Stimulated activated CD8-positive, alpha-beta memory T cell treated with anti-CD3 and anti-CD28 coated beads, Interleukin-15, amount 100 ng/mL, for 4 hours (primary cell): ENCODE data around the gene APOL4.
"Not testable (repeated sequence)": the region's sequence is repeated elsewhere in the genome, so short reads cannot be mapped to it uniquely, and the experiment has no call there.

Experiments
- DNase-seq, 2 donors: peaks; one replicate each; pipeline ENCODE4 v3.0.0-alpha.2; 2020; ENCODE audit warnings: low read depth in 2 of 2

Gene APOL4, protein sequence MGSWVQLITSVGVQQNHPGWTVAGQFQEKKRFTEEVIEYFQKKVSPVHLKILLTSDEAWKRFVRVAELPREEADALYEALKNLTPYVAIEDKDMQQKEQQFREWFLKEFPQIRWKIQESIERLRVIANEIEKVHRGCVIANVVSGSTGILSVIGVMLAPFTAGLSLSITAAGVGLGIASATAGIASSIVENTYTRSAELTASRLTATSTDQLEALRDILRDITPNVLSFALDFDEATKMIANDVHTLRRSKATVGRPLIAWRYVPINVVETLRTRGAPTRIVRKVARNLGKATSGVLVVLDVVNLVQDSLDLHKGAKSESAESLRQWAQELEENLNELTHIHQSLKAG

GRCh38 chr22:36201630-36202319, at the start of gene APOL4:
Gene APOL4 (minus strand): TSS chr22:36201809. CDS start chr22:36201734, 75 bp downstream.
- no peak for DNase-seq

GRCh38 chr22:36250292-36250960, 48.8 kb upstream of the APOL4 start:
- DNase-seq = not testable (repeated sequence)

DNA sequence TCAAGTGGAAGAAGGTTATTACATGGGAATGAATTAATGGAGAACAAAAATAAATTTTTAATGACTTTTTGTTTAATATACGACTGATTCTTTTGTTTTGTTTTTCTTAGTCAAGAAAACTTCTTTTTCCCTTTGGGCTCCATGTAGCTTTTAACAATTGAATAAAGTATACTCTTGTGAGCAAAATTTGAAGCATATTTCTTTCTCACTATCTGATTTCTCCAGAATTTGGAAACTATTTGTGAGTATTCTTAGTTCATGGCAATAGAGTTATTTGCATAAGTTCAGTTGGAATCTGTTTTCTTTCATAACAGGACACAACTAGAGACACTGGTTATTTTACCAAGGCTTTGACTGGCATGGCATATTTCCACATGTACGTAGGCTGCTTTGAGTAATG, 47.6 kb upstream of the APOL4 start:
- no peak for DNase-seq

- no peak for DNase-seq
Observed at GRCh38 chr22:36247955-36248354, 46.3 kb upstream of the APOL4 start.

DNA sequence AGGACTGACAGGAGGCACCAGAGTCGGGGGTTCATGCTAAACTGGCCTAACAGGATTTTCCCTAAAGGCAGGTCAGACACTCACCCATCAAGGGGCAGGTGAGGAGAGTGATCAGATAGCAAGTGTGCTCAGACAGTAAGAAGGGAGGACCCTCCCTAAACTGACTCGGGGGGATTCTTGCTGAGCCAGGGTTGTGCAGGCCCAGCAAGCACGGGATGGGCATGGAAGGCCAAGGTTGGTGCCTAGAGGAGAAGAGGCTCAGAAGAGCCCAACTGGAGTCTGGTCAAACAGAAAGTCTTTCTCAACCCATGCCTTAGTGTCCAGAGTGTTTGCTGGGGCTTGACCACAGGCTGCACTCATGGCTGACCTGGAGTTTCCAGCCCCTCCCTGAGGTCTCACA, 45.1 kb upstream of the APOL4 start:
- DNase-seq = no peak

DNA sequence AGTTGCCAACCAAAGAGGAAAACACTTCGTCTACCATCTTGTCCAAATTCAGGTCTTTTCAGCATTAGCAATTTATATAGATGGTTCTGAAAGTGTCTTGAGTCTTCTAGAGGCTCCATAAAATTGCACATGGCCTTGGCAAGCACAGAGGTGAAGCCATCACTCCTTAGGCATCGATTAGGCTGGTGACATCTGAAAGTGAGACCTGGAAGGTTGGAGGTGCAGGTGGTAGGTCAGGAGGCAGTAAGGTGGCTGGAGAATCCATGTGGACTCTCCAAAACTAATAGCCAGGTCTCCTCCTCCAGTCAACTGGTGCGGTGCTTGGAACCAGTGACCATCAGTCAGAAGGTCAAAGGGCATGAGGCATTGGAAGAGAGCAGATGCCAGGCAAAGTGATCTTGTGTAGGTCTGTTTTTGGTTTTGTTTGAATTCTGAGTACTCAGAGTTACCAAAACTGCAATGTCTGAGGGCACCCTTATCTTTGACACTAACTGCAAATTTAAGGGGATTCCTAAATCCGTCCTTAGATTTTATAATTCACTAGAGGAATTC, 44.3 kb upstream of the APOL4 start:
- DNase-seq = no peak

DNA sequence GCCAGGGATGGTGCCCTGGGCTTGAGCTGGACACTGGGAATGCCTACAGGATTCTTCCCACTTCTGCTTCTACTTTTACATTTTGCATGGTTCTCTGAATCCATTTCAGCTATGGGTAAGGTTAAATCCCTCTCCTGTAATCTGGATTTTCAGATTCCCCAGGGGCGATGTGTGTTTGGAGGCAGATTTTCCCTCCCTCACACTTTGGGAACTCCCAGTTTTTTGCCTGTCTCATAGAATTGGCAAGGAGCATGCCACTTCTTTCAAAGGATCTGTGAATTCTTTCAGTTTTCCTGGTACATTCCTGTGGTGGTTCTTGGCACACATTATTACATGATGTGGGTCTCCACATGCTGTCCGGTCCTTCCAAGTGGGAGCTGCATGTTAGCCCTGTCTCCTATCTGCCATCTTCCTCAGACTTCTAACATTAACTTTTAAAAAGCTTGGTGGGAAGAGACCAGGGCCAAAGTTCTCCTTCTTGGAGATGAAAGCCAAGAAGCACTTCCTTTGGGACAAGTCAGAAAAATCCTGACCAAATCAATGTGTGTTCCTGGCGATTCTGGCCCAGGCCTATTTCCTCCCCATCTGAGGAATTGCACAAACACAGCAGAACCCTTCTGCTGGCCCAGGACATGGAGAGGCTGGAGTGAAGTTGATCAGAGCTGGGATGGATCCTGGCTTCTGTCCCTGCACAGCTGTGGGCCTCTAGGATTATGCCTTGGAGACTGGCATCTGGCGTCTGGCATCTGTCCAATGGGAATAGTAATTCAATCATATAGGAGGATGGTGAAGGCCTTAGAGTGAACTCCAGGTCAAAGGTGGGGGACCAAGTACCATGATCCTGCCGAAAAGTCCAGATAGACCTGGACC, 43.1 kb upstream of the APOL4 start:
- DNase-seq = no peak

DNA sequence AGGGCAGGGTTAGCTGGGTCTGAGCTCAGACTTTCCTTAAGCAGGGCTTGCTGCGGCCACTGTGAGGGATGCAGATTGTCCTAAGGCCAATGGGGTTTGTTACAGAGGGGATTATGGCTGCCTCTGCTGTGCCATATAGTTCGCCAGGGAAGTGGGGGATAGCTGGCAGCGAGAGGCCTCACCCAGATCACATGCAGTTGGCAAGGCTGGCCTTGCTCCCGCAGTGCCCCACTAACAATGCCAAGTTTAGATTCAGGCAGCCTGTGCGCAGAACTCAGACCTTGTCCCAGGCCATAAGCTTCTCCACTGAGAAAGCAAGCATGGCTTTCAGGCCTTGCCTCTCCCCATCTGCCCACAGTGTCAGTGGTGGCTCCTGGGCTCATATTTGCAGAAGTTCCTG, 42.4 kb upstream of the APOL4 start:
- no peak for DNase-seq

DNA sequence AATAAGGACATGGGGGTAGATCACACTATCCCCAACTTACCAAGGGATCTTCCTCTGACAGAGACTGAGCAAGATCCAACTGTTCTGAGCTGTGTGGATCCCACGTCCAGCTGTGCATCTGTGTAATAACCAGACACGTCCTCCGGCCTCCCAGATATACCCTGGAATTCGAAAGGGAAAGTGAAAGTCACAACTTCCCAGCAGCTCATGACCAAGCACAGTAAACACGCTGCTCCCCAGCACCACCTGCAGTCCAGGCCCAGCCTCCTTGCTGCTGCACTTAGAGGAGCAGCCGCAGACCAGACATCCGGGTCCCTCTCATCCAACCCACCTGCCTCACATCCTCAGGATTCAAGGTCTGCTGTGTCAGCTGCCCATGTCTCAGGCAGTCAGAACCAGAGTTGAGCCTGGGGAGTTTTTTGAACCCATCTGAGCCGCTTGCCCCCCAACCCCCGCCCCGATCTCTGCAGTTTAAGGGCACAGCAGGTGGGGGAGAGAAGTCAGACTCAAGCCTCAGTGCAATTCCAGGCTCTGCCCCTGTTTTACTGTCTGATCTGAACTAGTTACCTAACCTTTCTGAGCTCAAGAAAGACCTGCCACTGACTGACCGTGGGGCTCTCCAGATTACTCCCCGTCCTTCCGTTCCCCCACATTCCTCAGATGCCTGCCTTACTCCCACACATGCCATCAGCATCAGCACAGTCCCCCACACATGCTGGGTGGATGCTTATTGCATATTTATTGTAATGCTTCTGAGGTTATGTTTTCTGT, 38.0 kb upstream of the APOL4 start, which contains the start of gene APOL2:
TSS of gene APOL2 (minus strand) at position 127 of the 771 bp plus-strand sequence. CDS start 6,365 bp downstream, outside the sequence.
- peak; percentile 71 to 83 for DNase-seq

DNA sequence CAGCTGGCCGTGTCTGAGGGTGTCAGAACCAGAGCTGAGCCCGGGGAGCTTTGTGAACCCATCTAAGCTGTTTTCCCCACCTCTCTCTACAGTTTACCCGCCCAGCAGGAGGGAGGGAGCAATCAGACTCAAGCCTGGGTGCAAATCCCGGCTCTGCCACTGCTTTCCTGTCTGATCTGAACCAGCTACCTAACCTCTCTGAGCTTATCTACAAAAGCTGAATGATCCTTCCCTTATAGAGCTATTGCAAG, 37.5 kb upstream of the APOL4 start:
- DNase-seq = no peak

DNA sequence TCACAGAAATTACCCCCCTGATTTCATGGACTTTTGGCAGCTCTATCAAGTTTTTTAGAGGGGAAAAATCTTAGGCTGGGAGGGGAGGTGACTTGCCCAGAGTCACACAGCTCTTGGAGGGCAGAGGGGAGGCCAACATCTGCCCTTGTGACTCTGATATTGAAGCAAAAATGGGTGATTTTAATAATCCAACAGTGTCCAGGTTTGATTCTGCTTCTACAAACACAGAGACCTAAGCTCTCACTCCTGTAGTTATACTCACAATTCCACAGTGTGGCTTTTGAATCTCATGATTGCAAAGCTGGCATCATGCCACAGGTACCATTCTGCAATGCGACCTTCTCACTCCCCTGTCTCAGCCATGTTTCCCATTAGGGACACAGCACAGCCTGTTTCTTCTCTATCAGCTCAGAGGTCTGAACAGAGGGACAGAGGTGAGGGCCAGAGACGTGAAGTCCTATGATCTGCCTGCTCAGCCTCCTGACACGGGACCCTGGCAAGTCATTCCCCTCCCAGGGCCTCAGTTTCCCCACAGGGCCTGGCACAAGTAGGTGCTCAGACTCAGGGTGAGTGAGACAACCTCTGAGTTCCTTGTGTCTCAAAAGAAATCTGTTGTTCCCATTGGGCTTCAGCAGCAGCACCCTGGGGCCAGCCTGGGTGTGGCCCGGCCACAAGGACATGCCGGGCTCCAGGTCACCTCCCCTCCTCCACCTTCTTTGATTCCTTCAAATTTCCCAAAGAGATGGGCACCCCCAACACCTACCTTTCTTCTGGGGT, 37.0 kb upstream of the APOL4 start:
- no peak for DNase-seq

- no peak for DNase-seq
Observed at GRCh38 chr22:36237462-36238372, 36.1 kb upstream of the APOL4 start.

DNA sequence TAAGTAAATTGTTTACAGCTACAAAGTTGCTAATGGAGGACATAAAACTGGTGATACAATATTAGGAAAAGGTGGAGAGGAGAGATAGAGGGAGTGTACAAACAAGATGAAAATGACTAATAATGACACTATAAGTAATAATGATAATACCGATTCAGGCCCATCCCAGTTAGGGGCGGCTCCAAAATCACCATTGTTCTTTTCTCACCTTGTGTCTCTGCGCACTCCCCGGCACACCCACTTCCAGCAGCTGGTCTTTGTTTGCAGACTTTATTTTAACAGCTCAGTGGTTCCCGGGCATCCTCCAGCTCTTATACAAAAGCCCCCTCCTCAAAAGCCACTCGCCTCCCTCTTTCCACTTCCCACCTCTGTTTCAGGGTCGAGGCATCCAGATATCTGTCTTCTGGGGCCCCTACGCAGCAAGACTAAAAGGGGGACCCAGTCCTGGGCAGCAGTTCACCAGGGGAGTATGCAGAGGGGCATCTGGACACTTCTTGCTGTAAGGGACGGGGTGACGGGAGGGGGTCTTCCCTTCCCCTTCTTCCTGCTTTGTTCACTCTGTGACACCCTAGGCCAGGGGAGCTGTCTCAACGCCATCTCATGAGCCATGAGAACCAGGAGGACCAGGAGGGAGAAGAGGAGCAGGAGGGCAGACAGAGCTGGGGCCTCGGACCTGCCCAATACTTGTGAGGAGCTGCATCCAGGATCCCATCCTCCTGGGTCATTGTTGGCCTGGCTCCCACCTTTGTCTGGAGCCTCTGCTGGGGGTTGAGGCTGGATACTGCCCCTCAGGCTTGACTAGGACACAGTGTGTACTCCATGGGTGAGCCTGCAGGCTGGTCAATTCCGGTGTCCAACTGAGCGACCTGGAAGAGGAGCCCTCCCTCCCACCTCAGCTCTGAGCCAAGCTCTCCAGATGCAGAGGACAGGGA, 35.0 kb upstream of the APOL4 start:
- no peak for DNase-seq

- DNase-seq = no peak
Observed at GRCh38 chr22:36235585-36235984, 34.0 kb upstream of the APOL4 start.

GRCh38 chr22:36234919-36235318, 33.3 kb upstream of the APOL4 start:
- no peak for DNase-seq

DNA sequence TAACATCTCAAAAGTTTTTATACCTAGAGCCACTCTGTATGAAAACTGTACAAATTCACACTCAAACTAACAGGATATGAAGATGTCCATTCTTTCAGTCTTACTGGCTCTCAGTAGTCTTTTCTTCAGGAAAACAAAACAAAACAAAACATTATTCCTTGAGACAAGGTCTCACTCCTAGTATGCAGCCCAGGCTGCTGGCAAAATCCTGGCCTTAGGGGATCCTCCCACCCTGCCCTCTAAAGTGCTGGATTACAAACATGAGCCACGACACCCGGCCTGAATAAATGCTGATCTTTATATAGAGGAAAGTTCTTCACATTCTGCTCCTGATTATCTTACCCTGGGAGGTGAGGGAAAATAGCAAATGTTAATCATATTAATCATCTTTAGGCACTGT, 32.6 kb upstream of the APOL4 start:
- DNase-seq = no peak

DNA sequence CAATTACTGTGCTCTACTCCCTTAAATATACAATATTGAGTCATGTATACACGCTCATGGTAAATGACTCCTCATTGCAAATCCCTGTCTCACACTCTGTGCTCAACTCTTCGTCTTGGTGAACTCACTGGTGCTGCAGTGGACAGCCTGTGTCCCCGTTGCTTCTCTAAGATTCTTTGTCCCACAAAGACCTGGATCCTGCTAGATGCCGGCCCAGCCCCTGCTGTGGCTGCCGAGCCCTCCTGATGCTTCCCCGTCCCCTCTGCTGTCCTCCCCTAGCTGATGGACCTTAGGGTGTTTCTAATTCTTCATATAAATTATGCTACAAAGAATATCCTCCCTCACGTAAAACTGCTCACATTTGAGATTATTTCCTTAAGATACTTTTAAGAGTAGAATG, 32.2 kb upstream of the APOL4 start:
- no peak for DNase-seq
